ENCODE results near the gene TOMM40. TPM values are rescaled to one million over a fixed set of nuclear protein-coding genes. Genes with fewer than 3 reads are reported as not detected.

The TOMM40 gene
- 10 to 100 TPM; 32.5 to 52.3 (median 46.4) TPM for total RNA-seq

DNA sequence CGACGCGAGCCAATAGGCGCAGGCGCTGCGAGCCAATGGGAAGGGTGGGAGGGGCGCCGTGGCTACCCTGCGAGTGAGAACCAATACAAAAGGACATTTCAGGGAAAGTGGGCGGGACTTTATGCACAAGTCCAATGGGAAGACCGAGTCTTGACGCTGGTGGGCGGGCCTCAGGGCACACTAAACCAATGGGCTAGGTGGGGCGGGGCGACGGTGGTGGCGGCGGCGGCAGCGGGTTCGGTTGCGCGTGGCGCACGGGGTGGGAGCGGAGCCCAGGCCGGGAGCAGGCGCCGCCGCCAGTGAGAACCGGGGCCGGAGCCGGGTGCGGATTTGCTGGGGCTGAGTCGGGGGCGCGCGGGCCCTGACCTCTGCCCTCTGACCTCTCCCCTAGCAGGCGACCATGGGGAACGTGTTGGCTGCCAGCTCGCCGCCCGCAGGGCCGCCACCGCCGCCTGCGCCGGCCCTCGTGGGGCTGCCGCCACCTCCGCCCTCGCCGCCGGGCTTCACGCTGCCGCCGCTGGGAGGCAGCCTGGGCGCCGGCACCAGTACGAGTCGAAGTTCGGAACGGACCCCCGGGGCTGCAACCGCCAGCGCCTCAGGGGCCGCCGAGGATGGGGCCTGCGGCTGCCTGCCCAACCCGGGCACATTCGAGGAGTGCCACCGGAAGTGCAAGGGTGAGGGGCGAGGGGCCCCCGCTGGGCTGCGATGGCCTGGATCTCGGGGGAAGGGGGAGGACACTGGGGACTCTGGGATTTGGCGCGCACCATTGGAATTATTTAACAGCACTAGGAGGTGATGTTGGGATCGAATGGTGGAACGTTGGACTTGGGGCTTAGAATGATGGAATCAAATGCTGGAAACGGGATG lies at the start of gene TOMM40:
Gene TOMM40 (plus strand): TSS at position 239 of the 867 bp plus-strand sequence. CDS start 162 bp downstream, at position 401.
- peak within 1 kb of the TSS; percentile 94 for H3K4me3 ChIP-seq (ENCODE audit: low read depth, poor library complexity, severe bottlenecking)
- WGBS, 2 donors, result 0 to 2% methylated on average over 36 to 63 of the region's 81 CpGs
- TF ChIP-seq, protein P1, sequence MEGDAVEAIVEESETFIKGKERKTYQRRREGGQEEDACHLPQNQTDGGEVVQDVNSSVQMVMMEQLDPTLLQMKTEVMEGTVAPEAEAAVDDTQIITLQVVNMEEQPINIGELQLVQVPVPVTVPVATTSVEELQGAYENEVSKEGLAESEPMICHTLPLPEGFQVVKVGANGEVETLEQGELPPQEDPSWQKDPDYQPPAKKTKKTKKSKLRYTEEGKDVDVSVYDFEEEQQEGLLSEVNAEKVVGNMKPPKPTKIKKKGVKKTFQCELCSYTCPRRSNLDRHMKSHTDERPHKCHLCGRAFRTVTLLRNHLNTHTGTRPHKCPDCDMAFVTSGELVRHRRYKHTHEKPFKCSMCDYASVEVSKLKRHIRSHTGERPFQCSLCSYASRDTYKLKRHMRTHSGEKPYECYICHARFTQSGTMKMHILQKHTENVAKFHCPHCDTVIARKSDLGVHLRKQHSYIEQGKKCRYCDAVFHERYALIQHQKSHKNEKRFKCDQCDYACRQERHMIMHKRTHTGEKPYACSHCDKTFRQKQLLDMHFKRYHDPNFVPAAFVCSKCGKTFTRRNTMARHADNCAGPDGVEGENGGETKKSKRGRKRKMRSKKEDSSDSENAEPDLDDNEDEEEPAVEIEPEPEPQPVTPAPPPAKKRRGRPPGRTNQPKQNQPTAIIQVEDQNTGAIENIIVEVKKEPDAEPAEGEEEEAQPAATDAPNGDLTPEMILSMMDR (IDR thresholded peaks at IDR 0.05), result no peak
- TF ChIP-seq POLR2A (IDR thresholded peaks at IDR 0.05), result no peak
- intact Hi-C loops (cut with DNase I; ENCODE audit: low total_unique reads), result no loop called here
- peak in 1 of 2 donors; percentile 100 for DNase-seq (ENCODE audit: low spot score in 2 of 2)

DNA sequence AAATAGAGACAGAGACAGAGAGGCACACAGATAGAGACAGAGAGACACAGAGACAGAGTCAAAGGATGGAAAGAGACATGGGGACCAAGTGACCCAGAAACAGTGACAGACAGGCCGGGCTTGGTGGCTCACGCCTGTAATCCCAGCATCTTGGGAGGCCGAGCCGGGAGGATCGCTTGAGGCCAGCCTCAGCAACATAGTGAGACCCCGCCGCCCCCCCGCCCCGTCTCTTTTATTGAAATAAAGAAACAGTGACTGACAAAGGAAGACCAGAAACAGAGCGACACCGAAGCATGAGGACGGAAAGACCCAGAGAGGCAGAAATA lies 45.8 kb upstream of the TOMM40 start:
- peak in 1 of 2 donors; percentile 47 for DNase-seq (ENCODE audit: low spot score in 2 of 2)
- 5 to 8% methylated on average over 12 of the region's 12 CpGs for WGBS, 2 donors
- TF ChIP-seq, protein P1 (IDR thresholded peaks at IDR 0.05), result no peak
- TF ChIP-seq POLR2A (IDR thresholded peaks at IDR 0.05), result no peak
- H3K4me3 ChIP-seq (ENCODE audit: low read depth, poor library complexity, severe bottlenecking), result no peak overlapping the region
- intact Hi-C loops (cut with DNase I; ENCODE audit: low total_unique reads), result loop anchor here (10.0 kb wide), 1 partner anchor 50 kb away; no protein-coding TSS in a partner anchor

DNA sequence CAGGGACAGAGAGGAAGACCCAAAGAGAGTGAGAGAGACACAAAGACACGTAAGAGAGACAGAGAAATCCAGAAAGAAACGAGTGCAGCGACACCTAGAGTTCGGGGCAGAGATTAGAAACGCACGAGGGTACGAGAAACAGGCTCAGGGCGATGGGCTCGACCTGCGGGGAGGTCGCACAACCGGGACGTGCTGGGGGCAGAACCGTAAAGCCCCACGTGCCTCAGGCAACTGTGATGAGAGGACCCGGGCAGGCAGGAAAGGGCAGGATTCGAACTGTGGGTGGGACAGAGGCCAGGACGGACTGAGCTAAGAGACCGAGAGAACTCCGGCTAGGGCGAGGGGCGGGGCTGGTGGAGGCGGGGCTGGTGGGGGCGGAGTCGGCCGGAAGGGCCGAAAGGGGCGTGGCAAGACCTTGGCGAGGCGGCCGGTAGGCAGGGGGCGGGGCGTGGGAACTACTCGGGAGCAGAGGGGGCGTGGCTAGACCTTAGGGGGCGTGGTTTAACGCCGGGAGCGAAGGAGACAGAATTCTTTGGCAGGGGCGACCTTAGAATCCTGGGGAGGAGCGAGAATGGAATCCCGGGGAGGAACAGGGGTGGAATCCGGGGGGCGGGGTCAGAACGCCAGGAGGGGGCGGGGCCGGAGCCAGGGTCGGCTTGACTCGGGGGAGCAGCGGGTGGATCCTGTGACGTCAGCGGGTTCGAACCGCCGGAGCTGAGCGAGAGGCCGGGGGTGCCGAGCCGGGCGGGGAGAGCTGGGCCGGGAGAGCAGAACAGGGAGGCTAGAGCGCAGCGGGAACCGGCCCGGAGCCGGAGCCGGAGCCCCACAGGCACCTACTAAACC lies 45.2 kb upstream of the TOMM40 start, which contains the start of gene NECTIN2:
Gene NECTIN2 (plus strand): TSS at position 686 of the 843 bp plus-strand sequence. CDS start 229 bp downstream, outside the sequence.
- intact Hi-C loops (cut with DNase I; ENCODE audit: low total_unique reads), result loop anchor here (10.0 kb wide), 1 partner anchor 51 kb away; no protein-coding TSS in a partner anchor
- peak in 1 of 2 donors; percentile 69 for TF ChIP-seq POLR2A (IDR thresholded peaks at IDR 0.05)
- TF ChIP-seq, protein P1 (IDR thresholded peaks at IDR 0.05), result peak in 1 of 3 donors; percentile 53
- WGBS, 2 donors, result 1% methylated on average over 63 to 66 of the region's 67 CpGs
- DNase-seq (ENCODE audit: low spot score in 2 of 2), result peak; percentile 99 to 100
- peak within 1 kb of the TSS; percentile 89 for H3K4me3 ChIP-seq (ENCODE audit: low read depth, poor library complexity, severe bottlenecking)

DNA sequence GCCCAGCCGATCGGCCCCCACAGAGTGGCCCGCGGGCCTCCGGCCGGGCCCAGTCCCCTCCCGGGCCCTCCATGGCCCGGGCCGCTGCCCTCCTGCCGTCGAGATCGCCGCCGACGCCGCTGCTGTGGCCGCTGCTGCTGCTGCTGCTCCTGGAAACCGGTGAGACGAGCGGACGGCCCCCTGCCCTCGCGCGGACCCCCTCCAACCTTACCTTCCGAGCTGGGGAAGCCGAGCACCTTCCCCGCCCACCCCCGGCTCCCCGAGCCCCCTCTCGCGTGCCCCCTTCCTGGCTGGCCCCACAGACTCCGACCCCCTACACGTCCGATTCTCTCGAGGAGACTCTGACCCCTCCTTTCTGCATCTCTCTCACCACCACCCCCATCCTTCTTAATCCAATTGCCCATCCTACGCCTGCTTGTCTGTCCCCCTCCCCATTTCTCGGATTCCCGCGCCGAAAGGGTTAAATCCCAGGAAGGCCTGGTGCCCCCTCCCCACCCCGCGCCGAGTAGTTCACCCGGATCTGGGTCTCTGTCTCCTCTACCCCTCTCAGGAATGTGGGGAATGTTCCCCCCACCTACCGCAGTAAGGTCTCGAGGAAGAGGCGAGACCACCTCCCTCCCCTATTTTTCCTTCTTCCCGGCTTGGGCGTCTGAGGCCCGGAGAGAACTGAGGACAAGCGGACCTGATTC lies 44.5 kb upstream of the TOMM40 start:
- peak overlapping the region; percentile 89 for H3K4me3 ChIP-seq (ENCODE audit: low read depth, poor library complexity, severe bottlenecking)
- intact Hi-C loops (cut with DNase I; ENCODE audit: low total_unique reads), result loop anchor here (10.0 kb wide), 1 partner anchor 52 kb away; no protein-coding TSS in a partner anchor
- WGBS, 2 donors, result 0 to 1% methylated on average over 19 to 47 of the region's 51 CpGs
- TF ChIP-seq, protein P1 (IDR thresholded peaks at IDR 0.05), result no peak
- TF ChIP-seq POLR2A (IDR thresholded peaks at IDR 0.05), result no peak
- peak; percentile 52 to 89 for DNase-seq (ENCODE audit: low spot score in 2 of 2)
